AG08396 (cell line): ENCODE measurements around the gene ADIRF.

ENCODE experiments used
- DNase-seq: peaks from one replicate; pipeline ENCODE4 v3.0.0; 2012; ENCODE audit warnings: low spot score, mixed read lengths

Gene ADIRF

DNA sequence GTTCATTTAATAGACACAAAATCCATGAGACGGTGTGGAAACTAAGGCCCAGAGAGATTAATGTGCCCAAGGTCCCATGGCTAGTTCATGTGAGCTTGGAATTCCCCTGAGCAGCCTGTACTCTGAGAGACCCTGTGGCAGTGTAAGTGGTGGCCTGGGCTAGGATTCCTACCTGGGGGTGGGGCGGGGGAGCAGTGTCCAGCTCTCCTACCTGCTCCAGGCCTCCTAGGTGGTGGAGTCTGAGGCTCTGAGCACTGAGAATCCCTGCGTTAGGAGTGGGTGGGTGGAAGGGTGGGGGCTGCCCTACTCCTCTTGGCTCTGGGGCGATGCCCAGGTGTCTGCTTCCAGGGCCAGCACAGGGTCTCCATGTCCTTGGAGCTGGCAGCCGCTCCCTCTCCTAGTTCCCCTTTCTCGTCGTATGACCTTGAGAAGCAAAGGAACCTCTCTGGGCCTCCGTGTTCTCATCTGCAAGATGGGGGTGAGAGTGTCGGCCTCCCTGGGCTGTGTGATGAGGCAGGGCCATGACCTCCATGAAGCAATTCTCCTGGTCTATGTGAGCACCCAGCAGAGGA is 7.3 kb upstream of the ADIRF start:
- DNase-seq = no peak

GRCh38 chr10:86961481-86962091 is 6.7 kb upstream of the ADIRF start:
- DNase-seq = no peak

GRCh38 chr10:86962136-86962980 is 5.9 kb upstream of the ADIRF start:
- DNase-seq = peak; percentile 2

DNA sequence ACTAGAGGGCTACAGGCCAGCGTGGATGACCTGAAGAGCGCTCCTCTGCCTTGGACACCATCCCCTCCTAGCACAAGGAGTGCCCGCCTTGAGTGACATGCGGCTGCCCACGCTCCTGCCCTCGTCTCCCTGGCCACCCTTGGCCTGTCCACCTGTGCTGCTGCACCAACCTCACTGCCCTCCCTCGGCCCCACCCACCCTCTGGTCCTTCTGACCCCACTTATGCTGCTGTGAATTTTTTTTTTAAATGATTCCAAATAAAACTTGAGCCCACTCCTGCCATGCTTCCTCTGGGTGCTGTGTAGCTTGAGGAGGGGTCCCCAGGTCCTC is 5.3 kb upstream of the ADIRF start:
- DNase-seq = no peak

DNA sequence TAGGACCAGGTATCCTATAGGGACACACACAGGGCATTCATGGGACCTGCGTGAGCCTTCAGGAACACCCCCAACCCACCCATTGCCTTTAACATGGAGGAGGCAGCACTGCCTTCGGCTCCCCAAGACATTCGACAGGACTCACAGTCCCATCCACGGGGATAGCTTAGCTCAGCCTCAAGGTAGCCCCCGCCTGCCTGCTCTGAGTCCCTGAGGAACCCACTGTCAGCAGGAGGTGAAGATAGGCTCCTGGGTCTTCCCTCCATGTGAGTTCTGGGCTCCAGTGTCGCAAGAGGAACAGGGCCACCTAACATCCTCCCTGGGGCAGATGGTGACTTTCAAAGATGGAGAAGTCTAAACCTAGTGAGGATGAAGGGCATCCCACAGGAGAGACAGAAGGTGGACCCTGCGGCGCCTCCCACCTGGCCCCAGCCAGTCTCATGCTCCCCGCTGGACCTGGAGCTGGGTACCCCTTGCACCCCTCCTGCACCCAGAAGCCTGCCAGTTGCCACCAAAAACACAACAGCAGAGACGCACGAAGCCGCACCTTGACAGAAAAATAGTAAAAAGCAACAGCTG is 4.9 kb upstream of the ADIRF start:
- no peak for DNase-seq

GRCh38 chr10:86964061-86964846 is 4.0 kb upstream of the ADIRF start:
- DNase-seq = peak; percentile 2

DNA sequence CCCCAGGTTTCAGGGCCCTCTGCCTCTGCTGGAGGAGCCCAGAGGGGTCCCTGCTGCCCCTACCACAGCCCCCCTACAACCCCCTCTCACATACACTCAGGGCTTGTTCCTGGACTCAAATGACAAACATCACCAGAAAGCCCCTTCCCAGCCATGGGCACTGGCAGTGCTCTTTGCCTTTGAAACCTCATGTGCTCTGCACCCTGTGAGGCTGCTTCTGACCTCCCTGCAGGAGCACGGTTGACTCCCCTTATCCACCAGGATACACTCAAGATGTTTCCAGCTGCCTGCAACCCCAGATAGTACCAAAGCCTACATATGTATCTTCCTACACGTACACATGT is 3.5 kb upstream of the ADIRF start:
- DNase-seq = peak; percentile 3

- DNase-seq = peak; percentile 0
Measured at GRCh38 chr10:86965986-86966654, 2.2 kb upstream of the ADIRF start.

GRCh38 chr10:86967481-86967941 is 771 bp upstream of the ADIRF start:
- DNase-seq = no peak

GRCh38 chr10:86968994-86969355 is 693 bp downstream of the ADIRF start:
- peak; percentile 25 for DNase-seq

GRCh38 chr10:86969421-86970041 is 1.2 kb downstream of the ADIRF start:
- peak; percentile 64 for DNase-seq

- peak; percentile 89 for DNase-seq
Measured at GRCh38 chr10:86970162-86970981, 2.1 kb downstream of the ADIRF start.

GRCh38 chr10:86970982-86971231 is 2.6 kb downstream of the ADIRF start:
- DNase-seq = no peak

DNA sequence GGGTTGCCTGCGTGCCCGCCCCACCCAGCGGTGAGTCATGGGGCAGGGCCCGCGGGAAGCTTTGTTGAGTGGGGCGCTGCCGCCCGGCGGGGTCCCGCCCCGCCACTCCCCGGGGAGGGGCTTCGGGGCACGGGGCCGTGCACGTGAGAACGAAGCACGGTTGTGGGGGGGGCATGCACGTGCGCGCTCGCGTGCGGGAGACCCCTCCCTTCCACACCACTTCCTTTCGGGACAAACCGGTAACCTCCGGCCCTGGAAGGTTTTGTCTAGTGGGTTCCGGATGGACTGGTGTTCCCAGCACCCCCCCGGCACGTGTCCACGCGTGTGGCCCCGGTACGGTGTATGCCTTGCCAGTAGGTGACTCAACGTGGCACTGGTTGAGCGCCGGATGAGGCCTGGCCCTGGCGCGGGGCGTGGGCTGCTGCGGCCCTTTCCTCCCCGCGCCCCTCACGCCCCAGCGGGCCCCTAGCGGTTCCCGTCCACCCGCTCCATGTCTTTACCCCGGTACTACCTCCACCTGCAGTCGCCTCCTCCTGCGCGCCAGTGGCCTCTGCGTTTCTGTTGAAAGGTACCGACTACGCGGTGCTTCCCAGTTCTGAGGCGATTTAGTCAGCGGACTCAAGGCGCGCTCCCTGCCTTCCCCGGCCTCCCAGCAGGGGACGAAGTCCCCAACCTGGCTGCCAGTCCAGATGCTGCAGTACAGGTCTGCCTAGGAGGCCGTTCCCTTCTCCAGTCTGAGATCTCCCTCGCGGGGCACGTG is 3.1 kb downstream of the ADIRF start:
- peak; percentile 96 for DNase-seq

- DNase-seq = no peak
Measured at GRCh38 chr10:86972613-86973380, 4.5 kb downstream of the ADIRF start.

DNA sequence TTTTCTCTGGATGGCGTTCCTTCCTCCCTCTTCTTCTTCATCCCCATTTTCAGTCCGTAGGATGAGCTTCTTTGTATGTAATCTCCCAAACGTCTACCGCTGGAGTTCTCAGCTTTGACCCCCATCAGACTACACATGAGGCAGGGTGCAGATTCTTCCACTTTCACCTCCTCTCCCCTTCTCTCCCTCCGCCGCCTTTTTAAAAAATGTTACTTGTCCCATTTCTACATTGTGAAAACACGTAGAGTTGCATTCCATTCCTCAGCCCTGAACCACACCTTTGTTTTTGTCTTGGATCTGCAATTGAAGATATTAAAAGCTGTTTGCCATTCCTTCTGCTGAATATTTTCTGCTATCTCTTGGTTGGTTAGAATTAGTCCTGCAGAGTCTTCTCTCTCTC is 6.2 kb downstream of the ADIRF start:
- no peak for DNase-seq

DNA sequence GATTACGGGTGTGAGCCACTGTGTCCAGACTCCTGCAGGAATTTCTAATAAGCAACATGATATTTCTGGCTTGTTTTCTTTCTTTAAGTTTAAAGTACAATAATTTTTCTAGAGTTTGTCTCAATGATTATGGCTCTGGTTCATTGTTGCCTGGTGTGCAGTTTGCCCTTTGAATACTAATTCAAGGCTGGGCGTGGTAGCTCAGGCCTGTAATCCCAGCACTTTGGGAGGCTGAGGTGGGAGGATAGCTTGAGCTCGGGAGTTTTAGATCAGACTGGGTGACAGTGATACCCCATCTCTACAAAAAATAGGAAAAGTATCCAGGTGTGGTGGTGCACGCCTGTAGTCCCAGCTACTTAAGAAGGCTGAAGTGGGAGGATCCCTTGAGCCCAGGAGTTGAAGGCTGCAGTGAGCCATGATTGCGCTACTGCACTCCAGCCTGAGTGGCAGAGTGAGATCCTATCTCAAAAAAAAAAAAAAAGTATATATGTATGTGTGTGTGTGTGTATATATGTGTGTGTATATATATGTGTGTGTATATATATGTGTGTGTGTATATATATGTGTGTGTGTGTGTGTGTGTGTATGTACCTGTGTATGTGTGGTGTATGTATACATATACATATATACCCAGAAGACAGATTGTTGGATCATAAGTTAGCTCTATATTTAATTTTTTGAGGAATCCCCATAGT is 8.2 kb downstream of the ADIRF start:
- no peak for DNase-seq

DNA sequence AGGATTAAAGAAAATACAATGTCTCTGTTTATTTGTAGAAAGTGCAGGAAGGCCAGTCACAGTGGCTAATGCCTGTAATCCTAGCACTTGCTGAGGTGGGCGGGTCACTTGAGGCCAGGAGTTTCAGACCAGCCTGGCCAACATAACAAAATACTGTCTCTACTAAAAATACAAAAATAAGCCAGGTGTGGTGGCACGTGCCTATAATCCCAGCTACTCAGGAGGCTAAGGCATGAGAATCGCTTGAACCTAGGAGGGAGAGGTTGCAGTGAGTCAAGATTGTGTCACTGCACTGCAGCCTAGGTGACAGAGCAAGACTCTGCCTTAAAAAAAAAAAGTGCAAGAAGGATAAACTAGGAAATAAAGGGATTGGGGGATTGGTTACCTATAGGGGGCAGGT is 10.2 kb downstream of the ADIRF start:
- DNase-seq = peak; percentile 2
